GM21390 (cell line): ENCODE measurements around the gene CCDC8.
"Not testable (repeated sequence)": the region's sequence is repeated elsewhere in the genome, so short reads cannot be mapped to it uniquely, and the experiment has no call there.

Experiments used
- ATAC-seq: cut with Tn5 transposase; IDR thresholded peaks from one replicate; pipeline ENCODE4 v1.9.1; 2021; ENCODE audit not compliant: unreplicated experiment

Gene CCDC8

GRCh38 chr19:46383846-46384245, 29.5 kb downstream of the CCDC8 start:
- no peak for ATAC-seq

- no peak for ATAC-seq
Measured at GRCh38 chr19:46383171-46383815, 30.1 kb downstream of the CCDC8 start.

- ATAC-seq, result no peak
Measured at GRCh38 chr19:46381756-46382345, 31.5 kb downstream of the CCDC8 start.

- ATAC-seq, result no peak
Measured at GRCh38 chr19:46381346-46381745, 32.0 kb downstream of the CCDC8 start.

- ATAC-seq, result no peak
Measured at GRCh38 chr19:46380690-46381089, 32.7 kb downstream of the CCDC8 start.

GRCh38 chr19:46378268-46378667, 35.1 kb downstream of the CCDC8 start:
- no peak for ATAC-seq

- no peak for ATAC-seq
Measured at GRCh38 chr19:46376241-46377153, 36.9 kb downstream of the CCDC8 start.

- ATAC-seq, result not testable (repeated sequence)
Measured at GRCh38 chr19:46375476-46376067, 37.8 kb downstream of the CCDC8 start.

GRCh38 chr19:46374536-46375475, 38.6 kb downstream of the CCDC8 start:
- no peak for ATAC-seq

- no peak for ATAC-seq
Measured at GRCh38 chr19:46373491-46374359, 39.6 kb downstream of the CCDC8 start.

GRCh38 chr19:46372901-46373490, 40.4 kb downstream of the CCDC8 start:
- ATAC-seq, result no peak

- no peak for ATAC-seq
Measured at GRCh38 chr19:46371371-46371901, 41.9 kb downstream of the CCDC8 start.

- no peak for ATAC-seq
Measured at GRCh38 chr19:46369817-46370216, 43.5 kb downstream of the CCDC8 start.

GRCh38 chr19:46368116-46368515, 45.2 kb downstream of the CCDC8 start:
- ATAC-seq, result no peak

GRCh38 chr19:46367426-46367825, 45.9 kb downstream of the CCDC8 start:
- no peak for ATAC-seq

- ATAC-seq, result no peak
Measured at GRCh38 chr19:46366620-46367292, 46.6 kb downstream of the CCDC8 start.

- no peak for ATAC-seq
Measured at GRCh38 chr19:46365561-46365960, 47.8 kb downstream of the CCDC8 start.

GRCh38 chr19:46364359-46364758, 49.0 kb downstream of the CCDC8 start:
- no peak for ATAC-seq
